ENCODE measurements around the gene DOCK11. TPM values are rescaled to one million over a fixed set of nuclear protein-coding genes. Genes with fewer than 3 reads are reported as not detected.

DOCK11 gene
- total RNA-seq, 3 donors from 2014 or later = 4.5 to 31.6 (median 8.4) TPM

GRCh38 chrX:118525174-118525730, 29.6 kb downstream of the DOCK11 start:
- H3K4me1 ChIP-seq (ENCODE audit: low read depth) = no peaks in the 10 kb centered on the region
- intact Hi-C loops (cut with DNase I, micrococcal nuclease) = no loop called here
- no peaks in the 10 kb centered on the region for H3K9me3 ChIP-seq
- DNase-seq = no peak
- no peak overlapping the region for H3K4me3 ChIP-seq
- no peak for TF ChIP-seq CTCF (IDR thresholded peaks at IDR 0.05)
- H3K36me3 ChIP-seq (ENCODE audit: low read depth) = no peaks in the 10 kb centered on the region
- ATAC-seq = no peak

- no peaks in the 10 kb centered on the region for H3K4me1 ChIP-seq (ENCODE audit: low read depth)
- ATAC-seq (no peak), DNase-seq (no peak)
- H3K4me3 ChIP-seq = no peak overlapping the region
- no peaks in the 10 kb centered on the region for H3K9me3 ChIP-seq
- no peak for TF ChIP-seq CTCF (IDR thresholded peaks at IDR 0.05)
- no peaks in the 10 kb centered on the region for H3K36me3 ChIP-seq (ENCODE audit: low read depth)
- intact Hi-C loops (cut with DNase I, micrococcal nuclease) = no loop called here
These were observed 30.5 kb downstream of the DOCK11 start for GRCh38 chrX:118526149-118526548.

- no peaks in the 10 kb centered on the region for H3K9me3 ChIP-seq
- H3K4me1 ChIP-seq (ENCODE audit: low read depth) = no peaks in the 10 kb centered on the region
- no peaks in the 10 kb centered on the region for H3K36me3 ChIP-seq (ENCODE audit: low read depth)
- ATAC-seq (peak; percentile 74), DNase-seq (peak; percentile 14 to 53 (median 31))
- H3K4me3 ChIP-seq = no peak overlapping the region
- intact Hi-C loops (cut with DNase I, micrococcal nuclease) = no loop called here
- no peak for TF ChIP-seq CTCF (IDR thresholded peaks at IDR 0.05)
These were observed 32.6 kb downstream of the DOCK11 start for GRCh38 chrX:118528071-118528737.

- no peak for TF ChIP-seq CTCF (IDR thresholded peaks at IDR 0.05)
- Histone ChIP-seq H3K4me3 (no peak overlapping the region), H3K36me3 (ENCODE audit: low read depth) (no peaks in the 10 kb centered on the region), H3K4me1 (ENCODE audit: low read depth) (no peaks in the 10 kb centered on the region), H3K9me3 (no peaks in the 10 kb centered on the region)
- intact Hi-C loops (cut with DNase I, micrococcal nuclease) = no loop called here
- ATAC-seq (no peak), DNase-seq (no peak)
These were observed 34.8 kb downstream of the DOCK11 start for GRCh38 chrX:118530219-118530911.

- no peak for TF ChIP-seq CTCF (IDR thresholded peaks at IDR 0.05)
- intact Hi-C loops (cut with DNase I, micrococcal nuclease) = no loop called here
- Histone ChIP-seq H3K4me3 (no peak overlapping the region), H3K4me1 (ENCODE audit: low read depth) (no peaks in the 10 kb centered on the region), H3K36me3 (ENCODE audit: low read depth) (no peaks in the 10 kb centered on the region), H3K9me3 (no peaks in the 10 kb centered on the region)
- DNase-seq = no peak
- ATAC-seq = no peak
These were observed 39.3 kb downstream of the DOCK11 start for GRCh38 chrX:118534716-118535493.
